HG02884 (cell line): ENCODE results near the gene FURIN.
"Not testable (repeated sequence)": the region's sequence is repeated elsewhere in the genome, so short reads cannot be mapped to it uniquely, and the experiment has no call there.

Experiments used
- ATAC-seq: cut with Tn5 transposase; IDR thresholded peaks from one replicate; pipeline ENCODE4 v1.9.1; 2021; ENCODE audit warnings: mild to moderate bottlenecking, moderate library complexity; ENCODE audit not compliant: unreplicated experiment

The FURIN gene

DNA sequence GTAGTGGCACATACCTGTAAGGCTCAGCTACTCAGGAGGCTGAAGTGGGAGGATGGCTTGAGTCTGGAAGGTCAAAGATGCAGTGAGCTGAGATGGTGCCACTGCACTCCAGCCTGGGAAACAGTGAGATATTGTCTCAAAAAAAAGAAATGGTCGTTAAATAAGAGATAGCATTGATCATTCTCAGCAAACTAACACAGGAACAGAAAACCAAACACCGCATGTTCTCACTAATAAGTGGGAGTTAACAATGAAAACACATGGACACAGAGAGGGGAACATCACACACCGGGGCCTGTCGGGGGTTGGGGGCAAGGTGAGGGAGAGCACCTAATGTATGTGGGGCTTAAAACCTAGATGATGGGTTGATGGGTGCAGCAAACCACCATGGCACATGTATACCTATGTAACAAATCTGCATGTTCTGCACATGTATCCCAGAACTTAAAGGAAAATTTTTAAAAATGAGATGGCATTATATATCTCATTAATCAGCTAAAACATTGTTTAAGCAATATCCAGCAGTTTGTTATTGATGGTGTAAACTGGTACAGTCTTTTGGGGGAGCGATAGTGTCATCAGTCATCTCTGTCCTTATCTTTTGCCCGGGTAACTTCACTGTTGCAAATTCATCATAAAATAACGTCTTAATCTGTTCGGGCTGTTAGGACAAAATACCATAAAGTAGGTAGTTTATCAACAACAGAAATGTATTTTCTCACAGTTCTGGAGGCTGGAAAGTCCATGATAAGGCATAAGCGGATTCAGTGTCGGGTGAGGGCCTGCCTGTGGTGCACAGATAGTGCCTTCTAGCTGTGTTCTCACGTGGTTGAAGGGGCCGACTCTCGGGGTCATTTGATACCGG, 33.0 kb downstream of the FURIN start:
- ATAC-seq, result no peak

DNA sequence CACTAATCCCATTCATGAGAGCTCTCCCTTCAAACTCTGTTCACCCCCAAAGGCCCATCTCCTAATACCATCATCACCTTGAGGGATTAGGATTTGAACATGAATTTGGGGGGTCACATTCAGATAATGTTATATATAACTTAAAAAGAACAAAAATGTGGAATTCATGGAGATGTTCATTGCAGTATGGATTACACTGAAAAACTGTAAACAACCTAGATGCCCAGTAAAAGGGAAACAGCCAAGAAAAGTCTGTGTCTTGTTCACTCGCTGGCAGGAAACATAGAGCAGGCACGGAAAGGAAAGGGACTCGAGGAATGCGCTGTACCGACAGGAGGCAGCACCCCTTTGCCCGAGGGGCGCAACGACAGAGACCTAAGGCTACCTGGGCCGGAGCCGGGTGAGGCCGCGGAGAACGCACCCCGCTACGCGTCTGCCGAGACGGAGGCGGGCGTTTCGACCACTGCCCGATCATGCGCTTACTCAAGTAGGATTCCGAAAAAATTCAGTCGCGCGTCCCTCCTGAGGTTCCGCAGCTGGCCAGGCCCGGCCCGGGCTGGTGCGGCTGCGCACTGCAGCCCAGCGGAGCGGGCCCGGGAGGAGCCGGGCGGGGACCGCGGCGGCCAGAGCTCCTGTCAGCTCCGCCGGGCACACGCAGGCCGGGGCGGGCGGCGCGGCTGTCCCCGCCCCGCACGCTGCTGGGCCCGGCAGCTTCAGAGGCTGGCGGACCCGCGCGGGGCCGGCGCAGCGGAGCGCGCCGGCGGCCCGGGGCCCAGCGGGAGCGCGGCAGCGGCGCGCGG, 33.9 kb downstream of the FURIN start:
- ATAC-seq, result peak; percentile 53

DNA sequence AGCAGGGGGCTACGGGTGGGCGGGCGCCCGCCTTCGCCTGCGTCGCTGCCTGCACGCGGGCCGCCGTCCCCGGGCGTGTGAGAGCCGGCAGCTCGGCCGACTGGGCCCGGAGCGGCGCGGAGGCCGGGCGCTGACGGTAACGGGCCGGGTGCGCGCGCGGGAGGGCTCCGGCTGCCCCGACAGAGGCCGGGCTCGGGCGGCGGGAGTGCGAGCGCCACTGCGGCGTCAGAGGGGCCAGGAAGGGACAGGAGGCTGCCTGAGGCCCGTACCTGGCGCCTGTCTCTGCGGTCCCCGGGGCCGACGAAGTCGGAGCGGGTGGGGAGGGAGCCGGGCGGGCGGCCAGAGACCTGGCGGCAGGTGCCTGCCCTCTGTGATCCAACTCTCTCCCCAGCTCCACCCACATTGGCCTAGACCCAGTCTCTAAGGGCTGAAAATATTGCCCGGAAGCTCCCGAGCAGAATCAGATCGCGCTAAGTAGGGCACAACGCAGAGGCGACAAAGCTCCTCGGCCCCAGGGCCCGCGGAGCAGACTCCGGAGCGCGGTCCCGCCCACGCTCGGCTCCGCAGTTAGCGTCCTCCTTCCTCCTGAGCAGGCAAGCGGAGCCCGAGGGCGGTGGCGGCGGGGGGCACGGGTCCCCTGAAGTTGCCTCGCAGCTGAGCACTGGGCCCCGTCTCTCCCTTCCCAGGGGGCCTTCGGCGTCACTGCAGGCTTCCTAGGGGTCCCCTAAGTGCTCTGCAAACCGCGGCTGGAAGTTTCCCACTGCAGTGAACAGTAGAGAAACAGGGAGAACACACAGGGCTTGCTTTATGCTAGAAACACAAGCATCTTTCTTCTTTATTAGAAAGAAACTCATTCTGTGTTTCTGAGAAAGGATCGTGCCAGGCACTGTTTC, 34.7 kb downstream of the FURIN start, which contains the start of gene MAN2A2:
Gene MAN2A2, plus strand, starts transcription at position 463 of the 893 bp plus-strand sequence. CDS start 906 bp downstream, outside the sequence.
- peak; percentile 49 for ATAC-seq

DNA sequence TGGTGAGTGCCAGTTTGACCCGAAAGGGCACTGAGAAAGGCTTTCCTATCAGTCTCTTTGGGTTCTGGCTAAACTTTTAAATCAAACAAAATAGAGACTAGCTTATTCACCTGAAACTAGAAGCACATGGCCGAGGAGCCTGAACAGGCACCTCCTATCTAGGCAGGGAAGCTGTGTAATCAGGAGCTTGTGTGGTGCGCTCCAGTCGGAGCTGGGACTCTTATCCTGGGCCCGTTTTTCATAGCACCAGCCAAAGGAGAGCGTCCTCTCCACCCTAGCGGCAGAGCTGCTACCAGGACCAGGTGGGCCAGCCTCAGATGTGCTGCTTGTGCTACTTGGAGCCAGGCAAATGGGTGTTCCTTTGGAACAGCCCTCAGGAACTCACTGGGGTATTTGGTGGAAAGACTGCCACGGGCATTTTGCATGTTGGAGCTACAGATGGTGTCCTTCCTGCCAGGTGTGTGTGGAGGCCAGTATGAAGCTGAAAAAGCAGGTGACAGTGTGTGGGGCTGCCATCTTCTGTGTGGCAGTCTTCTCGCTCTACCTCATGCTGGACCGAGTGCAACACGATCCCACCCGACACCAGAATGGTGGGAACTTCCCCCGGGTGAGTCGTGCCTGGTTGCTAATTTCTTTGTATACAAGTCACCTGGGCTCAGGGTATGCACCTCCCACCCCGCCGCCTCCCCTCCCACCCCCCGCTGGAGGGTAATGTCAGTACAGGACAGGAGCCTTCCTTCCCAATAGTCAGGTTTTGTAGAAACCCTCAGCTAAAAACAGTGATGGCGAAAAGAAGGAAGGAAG, 35.5 kb downstream of the FURIN start:
- no peak for ATAC-seq

DNA sequence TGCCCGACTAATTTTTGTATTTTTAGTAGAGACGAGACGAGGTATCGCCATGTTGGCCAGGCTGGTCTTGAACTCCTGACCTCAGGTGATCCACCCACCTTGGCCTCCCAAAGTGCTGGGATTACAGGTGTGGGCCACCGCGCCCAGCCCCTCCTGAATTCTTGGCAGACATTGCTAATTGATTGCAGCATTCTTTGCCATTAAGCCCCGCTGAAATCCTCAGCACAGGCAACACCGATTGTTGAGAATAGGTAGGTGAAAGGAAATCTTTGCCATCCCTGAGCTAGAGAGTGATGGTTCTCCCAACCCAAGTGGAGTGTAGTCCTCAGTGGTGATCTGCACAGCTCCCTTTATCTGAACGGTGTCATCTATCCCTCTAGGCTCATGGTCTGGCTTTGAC, 36.4 kb downstream of the FURIN start:
- no peak for ATAC-seq

DNA sequence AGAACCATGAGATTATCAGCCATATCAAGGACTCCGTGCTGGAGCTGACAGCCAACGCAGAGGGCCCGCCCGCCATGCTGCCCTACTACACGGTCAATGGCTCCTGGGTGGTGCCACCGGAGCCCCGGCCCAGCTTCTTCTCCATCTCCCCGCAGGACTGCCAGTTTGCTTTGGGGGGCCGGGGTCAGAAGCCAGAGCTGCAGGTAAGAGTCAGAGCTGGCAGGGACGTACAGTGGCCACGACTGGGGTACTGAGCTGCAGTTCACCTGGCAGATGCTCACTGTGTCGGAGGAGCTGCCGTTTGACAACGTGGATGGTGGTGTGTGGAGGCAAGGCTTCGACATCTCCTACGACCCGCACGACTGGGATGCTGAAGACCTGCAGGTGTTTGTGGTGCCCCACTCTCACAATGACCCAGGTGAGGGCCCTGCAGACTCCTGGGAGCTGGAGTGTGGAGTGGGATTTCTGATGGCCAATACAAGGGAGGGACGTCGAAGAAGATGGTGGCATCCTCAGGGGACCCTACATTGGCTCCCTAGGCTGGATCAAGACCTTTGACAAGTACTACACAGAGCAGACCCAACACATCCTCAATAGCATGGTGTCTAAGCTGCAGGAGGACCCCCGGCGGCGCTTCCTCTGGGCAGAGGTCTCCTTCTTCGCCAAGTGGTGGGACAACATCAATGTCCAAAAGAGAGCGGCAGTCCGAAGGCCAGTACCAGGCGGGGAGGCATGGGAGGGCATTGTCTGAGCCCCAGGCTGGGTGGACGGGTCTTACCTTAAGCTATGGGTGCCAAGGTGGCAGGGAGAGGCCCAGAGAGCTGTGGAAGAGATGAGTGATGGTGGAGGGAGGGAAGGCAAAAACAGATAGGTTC, 37.2 kb downstream of the FURIN start:
- no peak for ATAC-seq

DNA sequence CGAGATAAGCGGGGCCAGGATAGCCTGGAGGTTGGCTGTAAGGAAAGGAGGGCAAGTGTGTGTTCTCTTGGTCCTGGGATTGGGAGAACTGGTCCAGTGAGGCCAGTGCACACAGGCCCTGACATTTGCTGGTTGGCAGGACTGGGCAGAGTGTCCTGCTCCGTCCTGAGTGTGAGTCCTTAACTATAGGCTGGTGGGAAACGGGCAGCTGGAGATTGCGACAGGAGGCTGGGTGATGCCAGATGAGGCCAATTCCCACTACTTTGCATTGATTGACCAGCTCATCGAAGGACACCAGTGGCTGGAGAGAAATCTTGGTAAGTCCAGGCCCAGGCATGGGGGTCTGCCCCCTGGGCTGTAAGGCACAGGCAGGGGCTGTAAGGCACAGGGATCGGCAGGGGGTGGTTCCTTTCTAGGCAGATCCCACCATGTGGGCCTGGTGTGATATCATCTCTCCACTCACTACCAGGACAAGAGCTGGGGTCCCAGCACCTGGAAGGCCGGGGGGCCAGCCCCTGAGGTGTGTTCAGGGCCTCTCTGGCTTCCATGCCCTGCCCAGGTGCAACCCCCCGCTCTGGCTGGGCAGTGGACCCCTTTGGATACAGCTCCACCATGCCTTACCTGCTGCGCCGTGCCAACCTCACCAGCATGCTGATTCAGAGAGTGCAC, 37.9 kb downstream of the FURIN start:
- no peak for ATAC-seq

DNA sequence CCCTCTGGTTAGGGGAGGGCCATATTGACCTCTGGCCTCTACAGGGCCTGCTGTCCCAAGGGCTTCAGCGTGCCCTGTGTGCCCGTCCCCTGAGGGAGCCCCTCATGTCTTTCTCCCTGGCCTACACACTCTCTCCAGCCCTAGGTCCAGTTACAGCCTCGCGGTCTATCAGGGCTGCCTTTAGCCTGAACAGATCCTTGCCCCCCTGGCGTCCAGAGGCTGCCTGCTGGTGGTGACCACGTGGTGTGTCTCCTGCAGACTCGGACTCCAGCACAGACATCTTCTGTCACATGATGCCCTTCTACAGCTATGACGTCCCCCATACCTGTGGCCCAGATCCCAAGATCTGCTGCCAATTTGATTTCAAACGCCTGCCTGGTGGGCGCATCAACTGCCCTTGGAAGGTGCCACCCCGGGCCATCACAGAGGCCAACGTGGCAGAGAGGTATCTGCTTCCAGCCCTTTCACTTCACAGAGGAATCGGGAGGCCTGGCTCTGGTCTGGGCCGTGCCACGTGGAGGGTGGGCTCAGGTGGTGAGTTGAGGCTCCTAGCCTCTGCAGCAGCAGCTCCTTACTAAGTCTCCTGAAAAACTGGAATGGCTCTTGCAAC, 38.8 kb downstream of the FURIN start:
- no peak for ATAC-seq

DNA sequence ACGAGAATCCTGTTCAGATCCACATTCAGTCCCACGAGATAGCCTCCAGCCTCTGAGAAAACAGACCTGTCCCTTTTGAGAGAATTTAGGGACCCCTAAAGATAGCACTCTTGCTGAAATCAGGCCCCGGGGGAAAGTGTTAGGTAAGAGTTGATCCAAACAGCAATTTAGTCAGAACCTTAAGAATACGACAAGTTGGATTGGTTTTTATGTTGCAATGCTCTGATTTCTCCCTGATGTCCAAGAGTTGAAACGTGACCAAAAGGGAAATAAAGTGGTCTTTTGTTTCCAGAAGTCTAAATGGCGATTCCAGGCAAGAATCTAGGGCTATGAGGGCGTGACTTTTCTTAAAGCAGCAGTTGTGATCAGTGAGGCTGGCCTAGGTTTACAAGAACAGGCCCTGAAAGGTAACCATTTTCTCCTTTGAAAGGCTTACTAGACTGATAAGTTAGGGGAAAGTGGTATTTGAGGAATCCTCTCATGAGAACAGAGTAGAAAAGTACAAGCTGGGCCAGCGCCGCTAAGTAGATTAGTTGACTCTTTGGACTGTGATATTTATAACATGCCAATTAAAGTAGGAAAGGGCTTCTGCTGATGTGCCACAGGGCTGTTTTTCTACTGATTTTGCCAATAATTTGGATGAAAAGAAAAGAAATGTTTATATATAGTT, 39.6 kb downstream of the FURIN start:
- ATAC-seq, result no peak

DNA sequence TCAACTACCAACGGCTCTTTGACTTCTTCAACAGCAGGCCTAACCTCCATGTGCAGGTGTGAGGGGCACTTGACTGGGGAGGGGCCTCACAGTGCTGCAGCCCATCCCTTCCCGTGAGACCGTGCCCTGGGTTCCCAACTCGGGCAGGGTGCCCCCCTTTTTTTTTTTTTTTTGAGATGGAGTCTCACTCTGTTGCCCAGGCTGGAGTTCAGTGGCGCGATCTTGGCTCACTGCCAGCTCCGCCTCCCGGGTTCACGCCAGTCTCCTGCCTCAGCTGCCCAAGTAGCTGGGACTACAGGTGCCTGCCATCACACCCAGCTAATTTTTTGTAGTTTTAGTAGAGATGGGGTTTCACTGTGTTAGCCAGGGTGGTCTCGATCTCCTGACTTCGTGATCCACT, 41.1 kb downstream of the FURIN start:
- not testable (repeated sequence) for ATAC-seq

DNA sequence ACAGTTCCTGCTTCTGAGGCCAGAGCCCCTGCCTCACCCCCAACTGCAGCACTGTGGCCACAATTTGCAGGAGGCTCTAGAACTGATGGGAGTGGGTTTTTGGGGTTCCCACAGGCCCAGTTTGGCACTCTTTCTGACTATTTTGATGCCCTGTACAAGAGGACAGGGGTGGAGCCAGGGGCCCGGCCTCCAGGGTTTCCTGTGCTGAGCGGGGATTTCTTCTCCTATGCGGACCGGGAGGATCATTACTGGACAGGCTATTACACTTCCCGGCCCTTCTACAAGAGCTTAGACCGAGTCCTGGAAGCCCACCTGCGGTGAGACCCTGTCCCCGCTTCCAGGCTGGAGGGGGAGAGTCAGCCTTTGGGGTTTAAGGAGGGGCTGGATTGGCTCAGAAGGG, 41.6 kb downstream of the FURIN start:
- no peak for ATAC-seq

DNA sequence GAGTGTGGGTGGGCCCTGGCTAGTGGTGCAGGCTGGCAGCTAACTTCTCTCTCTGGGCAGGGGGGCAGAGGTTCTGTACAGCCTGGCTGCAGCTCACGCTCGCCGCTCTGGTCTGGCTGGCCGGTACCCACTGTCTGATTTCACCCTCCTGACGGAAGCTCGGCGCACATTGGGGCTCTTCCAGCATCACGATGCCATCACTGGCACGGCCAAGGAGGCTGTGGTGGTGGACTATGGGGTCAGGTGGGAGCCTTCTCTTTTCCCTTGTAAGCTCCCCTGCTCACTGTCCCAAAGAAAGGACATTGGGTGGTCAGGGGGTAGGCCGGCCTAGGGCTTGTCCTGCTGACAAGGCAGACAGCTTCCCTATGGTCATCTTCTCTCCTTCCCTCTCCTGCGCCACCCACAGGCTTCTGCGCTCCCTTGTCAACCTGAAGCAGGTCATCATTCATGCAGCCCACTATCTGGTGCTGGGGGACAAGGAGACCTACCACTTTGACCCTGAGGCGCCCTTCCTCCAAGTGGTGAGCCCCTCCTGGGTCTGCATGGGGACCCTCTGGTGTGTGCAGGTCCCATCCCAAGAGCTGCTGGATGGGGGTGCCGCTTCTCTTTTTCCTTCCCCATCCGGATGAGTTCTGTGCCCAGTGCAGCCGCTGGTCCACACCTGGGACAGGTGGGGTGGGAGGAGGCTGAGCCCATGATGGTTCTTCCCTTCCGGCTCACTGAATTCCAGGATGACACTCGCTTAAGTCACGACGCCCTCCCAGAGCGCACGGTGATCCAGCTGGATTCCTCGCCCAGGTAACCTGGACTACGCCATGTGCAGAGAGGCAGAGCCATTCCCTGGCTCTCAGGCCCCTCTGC, 42.3 kb downstream of the FURIN start:
- no peak for ATAC-seq

DNA sequence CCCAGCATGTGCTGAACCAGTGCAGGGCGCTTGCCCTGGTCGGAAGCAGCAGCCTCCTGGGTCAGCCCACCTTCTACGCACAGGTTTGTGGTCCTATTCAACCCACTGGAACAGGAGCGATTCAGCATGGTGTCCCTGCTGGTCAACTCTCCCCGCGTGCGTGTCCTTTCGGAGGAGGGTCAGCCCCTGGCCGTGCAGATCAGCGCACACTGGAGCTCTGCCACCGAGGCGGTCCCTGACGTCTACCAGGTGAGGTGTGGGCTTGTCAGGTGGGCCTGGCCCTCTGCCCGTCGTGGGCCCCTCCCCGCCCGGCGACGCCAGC, 42.9 kb downstream of the FURIN start:
- ATAC-seq, result no peak

DNA sequence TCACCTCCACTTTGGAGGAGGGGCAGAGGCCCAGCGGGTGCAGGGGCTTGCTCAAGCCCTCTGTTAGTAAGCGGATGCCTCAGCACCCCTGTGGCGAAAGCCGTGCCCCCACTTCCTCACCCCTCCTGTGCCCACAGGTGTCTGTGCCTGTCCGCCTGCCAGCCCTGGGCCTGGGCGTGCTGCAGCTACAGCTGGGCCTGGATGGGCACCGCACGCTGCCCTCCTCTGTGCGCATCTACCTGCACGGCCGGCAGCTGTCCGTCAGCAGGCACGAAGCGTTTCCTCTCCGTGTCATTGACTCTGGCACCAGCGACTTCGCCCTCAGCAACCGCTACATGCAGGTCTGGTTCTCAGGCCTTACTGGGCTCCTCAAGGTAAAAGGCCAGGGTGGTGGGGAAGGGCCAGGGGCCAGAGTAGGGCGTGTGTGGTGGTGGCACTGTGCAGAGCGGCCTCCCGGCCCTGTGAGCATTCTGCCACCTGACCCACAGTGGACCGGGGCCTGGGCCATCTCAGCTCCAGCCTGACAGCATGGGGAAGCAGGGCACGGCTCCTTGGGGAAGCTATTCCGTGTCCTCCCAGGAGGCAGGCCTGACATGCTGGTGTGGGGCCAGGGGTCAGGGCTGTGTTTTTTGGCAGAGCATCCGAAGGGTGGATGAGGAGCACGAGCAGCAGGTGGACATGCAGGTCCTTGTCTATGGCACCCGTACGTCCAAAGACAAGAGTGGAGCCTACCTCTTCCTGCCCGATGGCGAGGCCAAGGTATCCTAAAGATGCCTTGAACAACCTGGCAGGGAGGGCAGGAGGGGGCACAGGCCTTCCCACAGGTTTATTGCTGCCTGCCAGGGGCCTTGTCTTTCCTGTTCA, 43.8 kb downstream of the FURIN start:
- ATAC-seq, result no peak

DNA sequence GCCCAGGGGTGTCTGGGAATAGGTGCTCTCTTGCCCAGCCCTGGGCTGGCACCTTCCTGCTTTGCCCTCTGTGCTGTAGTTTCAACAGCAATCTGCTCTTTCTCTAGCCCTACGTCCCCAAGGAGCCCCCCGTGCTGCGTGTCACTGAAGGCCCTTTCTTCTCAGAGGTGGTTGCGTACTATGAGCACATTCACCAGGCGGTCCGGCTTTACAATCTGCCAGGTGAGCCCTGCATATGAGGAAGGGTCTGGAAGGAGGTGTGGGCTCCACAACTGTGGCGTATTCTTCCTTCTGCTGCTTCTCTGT, 44.3 kb downstream of the FURIN start:
- no peak for ATAC-seq

DNA sequence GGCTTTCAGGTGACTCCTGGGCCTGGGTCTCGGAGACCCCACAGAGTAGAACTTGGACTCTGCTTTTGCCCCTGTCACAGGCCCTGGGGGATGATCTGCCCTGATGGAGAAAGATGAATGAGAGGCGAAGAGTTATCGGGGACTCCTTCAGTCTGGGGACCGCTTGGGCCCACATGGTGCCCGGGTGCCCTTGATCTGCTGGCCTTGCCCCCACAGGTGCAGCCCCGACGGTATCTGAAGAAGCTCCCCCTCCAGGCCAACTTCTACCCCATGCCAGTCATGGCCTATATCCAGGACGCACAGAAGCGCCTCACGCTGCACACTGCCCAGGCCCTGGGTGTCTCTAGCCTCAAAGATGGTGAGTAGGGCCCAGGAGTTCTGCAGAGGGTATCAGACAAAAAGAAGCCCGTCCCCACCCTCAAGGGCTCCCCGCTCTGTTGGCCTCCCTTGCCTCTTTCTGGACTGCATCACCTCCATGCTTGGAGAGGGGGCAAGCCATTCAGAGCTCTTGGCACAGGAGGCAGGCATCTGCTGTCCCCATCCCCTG, 45.1 kb downstream of the FURIN start:
- no peak for ATAC-seq
